ENCODE results near the gene COX20. TPM values are rescaled to one million over a fixed set of nuclear protein-coding genes. Genes with fewer than 3 reads are reported as not detected.

Gene COX20
- total and polyA plus RNA-seq, 8 donors: 5.5 to 65.7 (median 50.4) TPM

DNA sequence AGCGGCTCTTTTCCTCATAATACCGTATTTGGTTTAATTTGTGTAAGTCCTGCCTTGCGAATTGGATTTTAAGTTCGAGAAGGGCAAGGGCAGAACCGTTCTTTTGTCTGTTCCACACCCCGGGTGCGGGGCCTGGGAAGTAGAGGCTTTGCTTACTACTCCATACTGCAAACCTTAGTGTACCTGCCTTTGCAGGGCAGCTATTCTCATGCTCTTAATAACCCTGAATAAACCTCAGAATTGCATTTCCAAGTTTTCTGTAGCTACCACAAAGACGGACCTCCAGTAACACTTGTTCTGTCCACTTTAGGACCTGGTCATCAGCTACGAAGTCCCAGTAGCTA is 29.5 kb downstream of the COX20 start:
- intact Hi-C loops (cut with DNase I; ENCODE audit: low total_unique reads): no loop called here
- Histone ChIP-seq H3K4me1 (peaks cover 16 to 36% (median 28%) of the 10 kb centered on the region in 4 donors), H3K27me3 (no peaks in the 10 kb centered on the region), H3K9me3 (no peaks in the 10 kb centered on the region), H3K27ac (peak overlapping the region; percentile 99 to 100 (median 99)), H3K36me3 (peaks cover 4 to 15% (median 9%) of the 10 kb centered on the region in 4 donors), H3K4me3 (peak overlapping the region; percentile 72 to 98 (median 80))
- no peak for TF ChIP-seq POLR2A (IDR thresholded peaks at IDR 0.05)
- no peak for TF ChIP-seq EP300 (IDR thresholded peaks at IDR 0.05)
- no peak for TF ChIP-seq POLR2AphosphoS5 (IDR thresholded peaks at IDR 0.05)
- TF ChIP-seq, protein P1, sequence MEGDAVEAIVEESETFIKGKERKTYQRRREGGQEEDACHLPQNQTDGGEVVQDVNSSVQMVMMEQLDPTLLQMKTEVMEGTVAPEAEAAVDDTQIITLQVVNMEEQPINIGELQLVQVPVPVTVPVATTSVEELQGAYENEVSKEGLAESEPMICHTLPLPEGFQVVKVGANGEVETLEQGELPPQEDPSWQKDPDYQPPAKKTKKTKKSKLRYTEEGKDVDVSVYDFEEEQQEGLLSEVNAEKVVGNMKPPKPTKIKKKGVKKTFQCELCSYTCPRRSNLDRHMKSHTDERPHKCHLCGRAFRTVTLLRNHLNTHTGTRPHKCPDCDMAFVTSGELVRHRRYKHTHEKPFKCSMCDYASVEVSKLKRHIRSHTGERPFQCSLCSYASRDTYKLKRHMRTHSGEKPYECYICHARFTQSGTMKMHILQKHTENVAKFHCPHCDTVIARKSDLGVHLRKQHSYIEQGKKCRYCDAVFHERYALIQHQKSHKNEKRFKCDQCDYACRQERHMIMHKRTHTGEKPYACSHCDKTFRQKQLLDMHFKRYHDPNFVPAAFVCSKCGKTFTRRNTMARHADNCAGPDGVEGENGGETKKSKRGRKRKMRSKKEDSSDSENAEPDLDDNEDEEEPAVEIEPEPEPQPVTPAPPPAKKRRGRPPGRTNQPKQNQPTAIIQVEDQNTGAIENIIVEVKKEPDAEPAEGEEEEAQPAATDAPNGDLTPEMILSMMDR (IDR thresholded peaks at IDR 0.05): no peak
- 8 to 13% (median 12%) methylated on average over 9 of the region's 9 CpGs for WGBS, 5 donors
- DNase-seq: peak in 1 of 2 donors; percentile 33

DNA sequence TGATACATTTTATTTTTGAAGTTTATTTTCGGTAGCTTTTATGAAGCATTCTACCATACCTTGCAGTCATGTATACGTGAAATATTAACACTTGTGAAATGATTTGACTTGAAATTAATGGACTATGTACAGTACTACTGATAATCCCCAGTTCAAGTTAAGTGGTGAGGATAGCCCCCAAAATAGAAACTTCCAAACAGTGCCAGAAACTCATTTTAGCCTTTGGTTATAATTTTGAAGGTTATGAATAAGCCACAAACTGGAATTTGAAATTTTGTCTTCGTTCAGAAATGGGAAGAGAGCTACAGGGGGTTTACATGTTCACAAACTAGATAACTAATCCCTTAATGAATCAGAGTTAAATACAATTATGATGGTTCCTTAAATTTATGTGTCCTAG is 30.4 kb downstream of the COX20 start:
- intact Hi-C loops (cut with DNase I; ENCODE audit: low total_unique reads): no loop called here
- Histone ChIP-seq H3K4me1 (peaks cover 8 to 28% (median 20%) of the 10 kb centered on the region in 4 donors), H3K36me3 (peaks cover 0 to 7% (median 1%) of the 10 kb centered on the region in 4 donors), H3K9me3 (no peaks in the 10 kb centered on the region), H3K27ac (peak overlapping the region in 4 of 5 donors; percentile 99 to 100 (median 100)), H3K4me3 (no peak overlapping the region), H3K27me3 (no peaks in the 10 kb centered on the region)
- 51 to 86% (median 66%) methylated on average over 3 of the region's 3 CpGs for WGBS, 5 donors
- TF ChIP-seq POLR2AphosphoS5 (IDR thresholded peaks at IDR 0.05): no peak
- TF ChIP-seq POLR2A (IDR thresholded peaks at IDR 0.05): no peak
- TF ChIP-seq EP300 (IDR thresholded peaks at IDR 0.05): no peak
- TF ChIP-seq, protein P1 (IDR thresholded peaks at IDR 0.05): no peak
- no peak for DNase-seq

DNA sequence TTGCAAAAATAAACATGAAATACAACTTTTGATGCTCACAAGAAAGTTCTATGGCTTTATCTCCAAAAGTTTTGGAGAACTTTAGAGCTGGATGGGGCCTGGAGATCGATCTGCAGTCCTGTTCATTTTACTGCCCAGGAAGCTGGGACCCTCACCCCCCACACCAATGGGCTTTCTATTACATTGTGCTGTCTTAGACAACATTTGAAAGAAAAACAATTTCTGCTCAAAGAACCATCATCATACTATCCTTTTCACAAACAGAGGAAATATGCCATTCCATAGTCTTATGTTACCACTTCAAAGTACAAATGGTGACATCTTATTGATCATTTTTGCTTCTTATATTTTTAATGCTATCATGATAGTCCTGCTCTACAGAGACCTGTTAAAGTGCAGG is 30.9 kb downstream of the COX20 start:
- no peak for DNase-seq
- peak overlapping the region in 4 of 5 donors; percentile 99 to 100 (median 100) for H3K27ac ChIP-seq
- H3K4me3 ChIP-seq: no peak overlapping the region
- no peaks in the 10 kb centered on the region for H3K27me3 ChIP-seq
- TF ChIP-seq, protein P1 (IDR thresholded peaks at IDR 0.05): no peak
- TF ChIP-seq EP300 (IDR thresholded peaks at IDR 0.05) (no peak), POLR2AphosphoS5 (IDR thresholded peaks at IDR 0.05) (no peak), POLR2A (IDR thresholded peaks at IDR 0.05) (no peak)
- peaks cover 3 to 23% (median 15%) of the 10 kb centered on the region in 4 donors for H3K4me1 ChIP-seq
- H3K36me3 ChIP-seq: peaks cover 0 to 5% (median 0%) of the 10 kb centered on the region in 4 donors
- H3K9me3 ChIP-seq: no peaks in the 10 kb centered on the region
- intact Hi-C loops (cut with DNase I; ENCODE audit: low total_unique reads): no loop called here
- WGBS, 5 donors: 75 to 94% (median 88%) methylated on average over 1 of the region's 1 CpG

DNA sequence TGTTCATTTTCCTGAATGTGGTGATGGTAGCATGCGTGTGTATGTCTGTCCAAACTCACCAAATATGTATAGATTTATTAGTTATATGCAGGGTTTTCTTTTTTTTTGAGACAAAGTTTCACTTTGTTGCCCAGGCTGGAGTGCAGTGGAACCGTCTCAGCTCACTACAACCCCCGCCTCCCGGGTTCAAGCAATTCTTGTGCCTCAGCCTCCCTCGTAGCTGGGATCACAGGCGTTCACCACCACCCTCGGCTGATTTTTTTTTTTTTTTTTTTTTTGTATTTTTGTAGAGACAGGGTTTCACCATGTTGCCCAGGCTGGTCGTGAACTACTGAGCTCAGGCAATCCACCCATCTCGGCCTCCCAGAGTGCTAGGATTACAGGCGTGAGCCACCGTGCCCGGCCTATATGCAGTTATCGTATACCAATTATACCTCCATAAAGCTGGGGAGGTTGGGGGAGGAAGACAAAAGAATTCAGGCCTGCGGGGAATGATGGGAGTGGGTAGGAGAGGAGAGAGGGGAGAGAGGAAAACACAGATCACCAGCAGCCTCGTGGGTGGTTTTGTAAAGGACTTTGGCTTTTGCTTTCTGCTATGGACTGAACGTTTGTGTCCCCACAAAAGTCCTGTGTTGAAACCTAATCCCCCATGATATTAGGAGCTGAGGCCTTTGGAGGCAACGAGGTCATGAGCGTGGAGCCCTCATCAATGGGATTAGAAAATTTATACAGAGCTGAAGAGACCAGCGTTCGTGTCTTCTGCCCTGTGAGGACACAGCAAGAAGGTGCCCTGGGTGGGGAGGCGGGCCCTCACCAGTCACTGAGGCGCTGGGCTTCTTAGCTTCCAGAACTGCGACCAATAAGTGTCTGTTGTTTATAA is 33.3 kb downstream of the COX20 start:
- intact Hi-C loops (cut with DNase I; ENCODE audit: low total_unique reads): no loop called here
- WGBS, 5 donors: 92 to 95% (median 94%) methylated on average over 22 to 23 of the region's 23 CpGs
- TF ChIP-seq, protein P1 (IDR thresholded peaks at IDR 0.05): no peak
- TF ChIP-seq EP300 (IDR thresholded peaks at IDR 0.05): no peak
- no peak for TF ChIP-seq POLR2A (IDR thresholded peaks at IDR 0.05)
- no peak for TF ChIP-seq POLR2AphosphoS5 (IDR thresholded peaks at IDR 0.05)
- Histone ChIP-seq H3K9me3 (no peaks in the 10 kb centered on the region), H3K36me3 (no peaks in the 10 kb centered on the region), H3K4me1 (peaks cover 0 to 15% (median 9%) of the 10 kb centered on the region in 4 donors), H3K27me3 (no peaks in the 10 kb centered on the region), H3K4me3 (no peak overlapping the region), H3K27ac (no peak overlapping the region)
- no peak for DNase-seq

Measured in stomach (tissue), 9 donors.